ENCODE data around the gene POLR3C.

DNA sequence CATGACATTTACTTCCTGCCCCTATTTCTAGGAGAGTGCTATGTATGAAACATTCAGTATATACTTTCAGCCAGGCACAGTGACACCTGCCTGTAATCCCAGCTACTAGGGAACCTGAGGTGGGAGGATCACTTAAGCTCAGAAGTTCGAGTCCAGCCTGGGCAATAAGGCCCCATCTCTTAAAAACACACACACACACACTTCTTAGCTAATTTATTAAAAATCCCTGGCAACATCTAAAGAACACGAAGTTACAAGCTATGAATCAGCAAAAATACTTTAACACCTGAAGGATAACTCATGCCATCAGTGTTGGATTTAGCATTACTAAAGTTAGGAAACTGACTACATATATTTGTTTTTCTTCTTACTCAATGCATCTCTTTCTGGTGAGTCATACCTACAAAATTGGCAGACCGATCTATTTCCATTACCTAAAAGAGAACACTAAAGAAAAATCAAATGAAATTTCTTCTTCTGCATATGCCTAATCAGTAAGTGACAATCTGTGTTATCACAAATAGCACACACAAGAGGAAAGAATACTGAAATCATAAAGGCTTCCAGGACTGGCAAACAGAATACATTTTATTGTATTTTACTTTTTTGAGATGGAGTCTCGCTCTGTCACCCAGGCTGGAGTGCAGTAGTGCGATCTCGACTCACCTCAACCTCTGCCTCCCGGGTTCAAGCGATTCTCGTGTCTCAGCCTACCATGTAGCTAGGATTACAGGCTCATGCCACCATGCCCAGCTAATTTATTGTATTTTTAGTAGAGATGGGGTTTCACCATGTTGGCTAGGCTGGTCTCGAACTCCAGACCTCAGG, 41.5 kb upstream of the POLR3C start:
- TF ChIP-seq EZH2 (IDR thresholded peaks at IDR 0.05; ENCODE audit: low read depth, unreplicated experiment) (no peak), POLR2AphosphoS5 (IDR thresholded peaks at IDR 0.05; ENCODE audit: low read depth) (no peak), CREB1 (CRISPR knock-in tag; IDR thresholded peaks at IDR 0.05; ENCODE audit: low read depth) (no peak), JUNB (IDR thresholded peaks at IDR 0.05; ENCODE audit: unreplicated experiment) (no peak), EZH2phosphoT487 (IDR thresholded peaks at IDR 0.05; ENCODE audit: unreplicated experiment) (no peak), NANOG (IDR thresholded peaks at IDR 0.05; ENCODE audit: borderline replicate concordance) (no peak), ZNF331 (CRISPR knock-in tag; IDR thresholded peaks at IDR 0.05; ENCODE audit: low read depth) (no peak), ZNF114 (CRISPR knock-in tag; IDR thresholded peaks at IDR 0.05) (no peak), STAT1 (IDR thresholded peaks at IDR 0.05; ENCODE audit: unreplicated experiment) (no peak)
- TF ChIP-seq, protein P1, sequence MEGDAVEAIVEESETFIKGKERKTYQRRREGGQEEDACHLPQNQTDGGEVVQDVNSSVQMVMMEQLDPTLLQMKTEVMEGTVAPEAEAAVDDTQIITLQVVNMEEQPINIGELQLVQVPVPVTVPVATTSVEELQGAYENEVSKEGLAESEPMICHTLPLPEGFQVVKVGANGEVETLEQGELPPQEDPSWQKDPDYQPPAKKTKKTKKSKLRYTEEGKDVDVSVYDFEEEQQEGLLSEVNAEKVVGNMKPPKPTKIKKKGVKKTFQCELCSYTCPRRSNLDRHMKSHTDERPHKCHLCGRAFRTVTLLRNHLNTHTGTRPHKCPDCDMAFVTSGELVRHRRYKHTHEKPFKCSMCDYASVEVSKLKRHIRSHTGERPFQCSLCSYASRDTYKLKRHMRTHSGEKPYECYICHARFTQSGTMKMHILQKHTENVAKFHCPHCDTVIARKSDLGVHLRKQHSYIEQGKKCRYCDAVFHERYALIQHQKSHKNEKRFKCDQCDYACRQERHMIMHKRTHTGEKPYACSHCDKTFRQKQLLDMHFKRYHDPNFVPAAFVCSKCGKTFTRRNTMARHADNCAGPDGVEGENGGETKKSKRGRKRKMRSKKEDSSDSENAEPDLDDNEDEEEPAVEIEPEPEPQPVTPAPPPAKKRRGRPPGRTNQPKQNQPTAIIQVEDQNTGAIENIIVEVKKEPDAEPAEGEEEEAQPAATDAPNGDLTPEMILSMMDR (conservative IDR thresholded peaks at IDR 0.05; ENCODE audit: low read depth in 2 of 2) = no peak
- TF ChIP-seq, protein P2, sequence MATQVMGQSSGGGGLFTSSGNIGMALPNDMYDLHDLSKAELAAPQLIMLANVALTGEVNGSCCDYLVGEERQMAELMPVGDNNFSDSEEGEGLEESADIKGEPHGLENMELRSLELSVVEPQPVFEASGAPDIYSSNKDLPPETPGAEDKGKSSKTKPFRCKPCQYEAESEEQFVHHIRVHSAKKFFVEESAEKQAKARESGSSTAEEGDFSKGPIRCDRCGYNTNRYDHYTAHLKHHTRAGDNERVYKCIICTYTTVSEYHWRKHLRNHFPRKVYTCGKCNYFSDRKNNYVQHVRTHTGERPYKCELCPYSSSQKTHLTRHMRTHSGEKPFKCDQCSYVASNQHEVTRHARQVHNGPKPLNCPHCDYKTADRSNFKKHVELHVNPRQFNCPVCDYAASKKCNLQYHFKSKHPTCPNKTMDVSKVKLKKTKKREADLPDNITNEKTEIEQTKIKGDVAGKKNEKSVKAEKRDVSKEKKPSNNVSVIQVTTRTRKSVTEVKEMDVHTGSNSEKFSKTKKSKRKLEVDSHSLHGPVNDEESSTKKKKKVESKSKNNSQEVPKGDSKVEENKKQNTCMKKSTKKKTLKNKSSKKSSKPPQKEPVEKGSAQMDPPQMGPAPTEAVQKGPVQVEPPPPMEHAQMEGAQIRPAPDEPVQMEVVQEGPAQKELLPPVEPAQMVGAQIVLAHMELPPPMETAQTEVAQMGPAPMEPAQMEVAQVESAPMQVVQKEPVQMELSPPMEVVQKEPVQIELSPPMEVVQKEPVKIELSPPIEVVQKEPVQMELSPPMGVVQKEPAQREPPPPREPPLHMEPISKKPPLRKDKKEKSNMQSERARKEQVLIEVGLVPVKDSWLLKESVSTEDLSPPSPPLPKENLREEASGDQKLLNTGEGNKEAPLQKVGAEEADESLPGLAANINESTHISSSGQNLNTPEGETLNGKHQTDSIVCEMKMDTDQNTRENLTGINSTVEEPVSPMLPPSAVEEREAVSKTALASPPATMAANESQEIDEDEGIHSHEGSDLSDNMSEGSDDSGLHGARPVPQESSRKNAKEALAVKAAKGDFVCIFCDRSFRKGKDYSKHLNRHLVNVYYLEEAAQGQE (IDR thresholded peaks at IDR 0.05; ENCODE audit: unreplicated experiment) = no peak
- TF ChIP-seq, protein P3, sequence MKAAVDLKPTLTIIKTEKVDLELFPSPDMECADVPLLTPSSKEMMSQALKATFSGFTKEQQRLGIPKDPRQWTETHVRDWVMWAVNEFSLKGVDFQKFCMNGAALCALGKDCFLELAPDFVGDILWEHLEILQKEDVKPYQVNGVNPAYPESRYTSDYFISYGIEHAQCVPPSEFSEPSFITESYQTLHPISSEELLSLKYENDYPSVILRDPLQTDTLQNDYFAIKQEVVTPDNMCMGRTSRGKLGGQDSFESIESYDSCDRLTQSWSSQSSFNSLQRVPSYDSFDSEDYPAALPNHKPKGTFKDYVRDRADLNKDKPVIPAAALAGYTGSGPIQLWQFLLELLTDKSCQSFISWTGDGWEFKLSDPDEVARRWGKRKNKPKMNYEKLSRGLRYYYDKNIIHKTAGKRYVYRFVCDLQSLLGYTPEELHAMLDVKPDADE (IDR thresholded peaks at IDR 0.05) = no peak
- TF ChIP-seq, protein P4, sequence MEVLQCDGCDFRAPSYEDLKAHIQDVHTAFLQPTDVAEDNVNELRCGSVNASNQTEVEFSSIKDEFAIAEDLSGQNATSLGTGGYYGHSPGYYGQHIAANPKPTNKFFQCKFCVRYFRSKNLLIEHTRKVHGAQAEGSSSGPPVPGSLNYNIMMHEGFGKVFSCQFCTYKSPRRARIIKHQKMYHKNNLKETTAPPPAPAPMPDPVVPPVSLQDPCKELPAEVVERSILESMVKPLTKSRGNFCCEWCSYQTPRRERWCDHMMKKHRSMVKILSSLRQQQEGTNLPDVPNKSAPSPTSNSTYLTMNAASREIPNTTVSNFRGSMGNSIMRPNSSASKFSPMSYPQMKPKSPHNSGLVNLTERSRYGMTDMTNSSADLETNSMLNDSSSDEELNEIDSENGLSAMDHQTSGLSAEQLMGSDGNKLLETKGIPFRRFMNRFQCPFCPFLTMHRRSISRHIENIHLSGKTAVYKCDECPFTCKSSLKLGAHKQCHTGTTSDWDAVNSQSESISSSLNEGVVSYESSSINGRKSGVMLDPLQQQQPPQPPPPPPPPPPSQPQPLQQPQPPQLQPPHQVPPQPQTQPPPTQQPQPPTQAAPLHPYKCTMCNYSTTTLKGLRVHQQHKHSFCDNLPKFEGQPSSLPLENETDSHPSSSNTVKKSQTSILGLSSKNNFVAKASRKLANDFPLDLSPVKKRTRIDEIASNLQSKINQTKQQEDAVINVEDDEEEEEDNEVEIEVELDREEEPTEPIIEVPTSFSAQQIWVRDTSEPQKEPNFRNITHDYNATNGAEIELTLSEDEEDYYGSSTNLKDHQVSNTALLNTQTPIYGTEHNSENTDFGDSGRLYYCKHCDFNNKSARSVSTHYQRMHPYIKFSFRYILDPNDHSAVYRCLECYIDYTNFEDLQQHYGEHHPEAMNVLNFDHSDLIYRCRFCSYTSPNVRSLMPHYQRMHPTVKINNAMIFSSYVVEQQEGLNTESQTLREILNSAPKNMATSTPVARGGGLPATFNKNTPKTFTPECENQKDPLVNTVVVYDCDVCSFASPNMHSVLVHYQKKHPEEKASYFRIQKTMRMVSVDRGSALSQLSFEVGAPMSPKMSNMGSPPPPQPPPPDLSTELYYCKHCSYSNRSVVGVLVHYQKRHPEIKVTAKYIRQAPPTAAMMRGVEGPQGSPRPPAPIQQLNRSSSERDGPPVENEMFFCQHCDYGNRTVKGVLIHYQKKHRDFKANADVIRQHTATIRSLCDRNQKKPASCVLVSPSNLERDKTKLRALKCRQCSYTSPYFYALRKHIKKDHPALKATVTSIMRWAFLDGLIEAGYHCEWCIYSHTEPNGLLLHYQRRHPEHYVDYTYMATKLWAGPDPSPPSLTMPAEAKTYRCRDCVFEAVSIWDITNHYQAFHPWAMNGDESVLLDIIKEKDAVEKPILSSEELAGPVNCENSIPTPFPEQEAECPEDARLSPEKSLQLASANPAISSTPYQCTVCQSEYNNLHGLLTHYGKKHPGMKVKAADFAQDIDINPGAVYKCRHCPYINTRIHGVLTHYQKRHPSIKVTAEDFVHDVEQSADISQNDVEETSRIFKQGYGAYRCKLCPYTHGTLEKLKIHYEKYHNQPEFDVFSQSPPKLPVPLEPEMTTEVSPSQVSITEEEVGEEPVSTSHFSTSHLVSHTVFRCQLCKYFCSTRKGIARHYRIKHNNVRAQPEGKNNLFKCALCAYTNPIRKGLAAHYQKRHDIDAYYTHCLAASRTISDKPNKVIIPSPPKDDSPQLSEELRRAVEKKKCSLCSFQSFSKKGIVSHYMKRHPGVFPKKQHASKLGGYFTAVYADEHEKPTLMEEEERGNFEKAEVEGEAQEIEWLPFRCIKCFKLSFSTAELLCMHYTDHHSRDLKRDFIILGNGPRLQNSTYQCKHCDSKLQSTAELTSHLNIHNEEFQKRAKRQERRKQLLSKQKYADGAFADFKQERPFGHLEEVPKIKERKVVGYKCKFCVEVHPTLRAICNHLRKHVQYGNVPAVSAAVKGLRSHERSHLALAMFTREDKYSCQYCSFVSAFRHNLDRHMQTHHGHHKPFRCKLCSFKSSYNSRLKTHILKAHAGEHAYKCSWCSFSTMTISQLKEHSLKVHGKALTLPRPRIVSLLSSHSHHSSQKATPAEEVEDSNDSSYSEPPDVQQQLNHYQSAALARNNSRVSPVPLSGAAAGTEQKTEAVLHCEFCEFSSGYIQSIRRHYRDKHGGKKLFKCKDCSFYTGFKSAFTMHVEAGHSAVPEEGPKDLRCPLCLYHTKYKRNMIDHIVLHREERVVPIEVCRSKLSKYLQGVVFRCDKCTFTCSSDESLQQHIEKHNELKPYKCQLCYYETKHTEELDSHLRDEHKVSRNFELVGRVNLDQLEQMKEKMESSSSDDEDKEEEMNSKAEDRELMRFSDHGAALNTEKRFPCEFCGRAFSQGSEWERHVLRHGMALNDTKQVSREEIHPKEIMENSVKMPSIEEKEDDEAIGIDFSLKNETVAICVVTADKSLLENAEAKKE (CRISPR knock-in tag; IDR thresholded peaks at IDR 0.05) = no peak

Data from GM23338 (cell line).